ENCODE results near the gene KCNT2. TPM values are rescaled to one million over a fixed set of nuclear protein-coding genes. Genes with fewer than 3 reads are reported as not detected.

The KCNT2 gene
- total and polyA plus RNA-seq, 4 donors: 1.7 to 11.2 (median 6.8) TPM

DNA sequence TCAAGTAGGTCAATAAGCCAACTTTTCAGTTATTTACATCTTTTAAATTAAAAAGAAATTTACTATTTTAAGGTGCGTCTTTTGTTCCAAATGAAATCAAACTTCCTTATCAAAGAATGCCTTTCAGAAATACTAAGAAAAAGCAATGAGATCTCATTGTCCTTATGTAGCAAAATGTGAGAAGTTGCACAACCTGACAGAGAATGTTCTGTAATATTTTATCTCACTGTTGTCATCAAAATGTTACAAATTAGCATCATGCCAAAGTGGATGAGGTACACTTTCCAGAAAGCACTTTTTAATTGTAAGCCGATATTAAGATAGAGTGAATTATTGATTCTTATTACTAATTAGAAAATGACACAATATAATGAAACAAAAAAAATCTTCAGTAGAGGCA, 50.4 kb downstream of the KCNT2 start:
- no peaks in the 10 kb centered on the region for H3K36me3 ChIP-seq (ENCODE audit: control insufficient read depth in 4 of 4, insufficient read depth in 3 of 4, low read depth in 1 of 4, low read length in 3 of 4)
- peak overlapping the region in 1 of 2 donors; percentile 5 for H3K9ac ChIP-seq (ENCODE audit: low read depth in 1 of 2, low read length in 2 of 2)
- H3K9me3 ChIP-seq (ENCODE audit: control insufficient read depth in 4 of 4, low read length in 3 of 4): peaks cover 0 to 4% (median 0%) of the 10 kb centered on the region in 4 donors
- 41% methylated on average over 2 of the region's 2 CpGs for WGBS
- peaks cover 0 to 12% (median 10%) of the 10 kb centered on the region in 4 donors for H3K4me1 ChIP-seq (ENCODE audit: control insufficient read depth in 4 of 4, insufficient read depth in 4 of 4, low read length in 3 of 4)
- no peak for DNase-seq (ENCODE audit: low spot score)
- no peaks in the 10 kb centered on the region for H3K27me3 ChIP-seq (ENCODE audit: control insufficient read depth in 4 of 4, insufficient read depth in 4 of 4, low read length in 3 of 4)
- TF ChIP-seq EGR1 (IDR thresholded peaks at IDR 0.05; ENCODE audit: low read depth in 2 of 2) (no peak), FOXA2 (IDR thresholded peaks at IDR 0.05) (no peak), YY1 (IDR thresholded peaks at IDR 0.05) (no peak), GABPA (IDR thresholded peaks at IDR 0.05 in 1 of 2, conservative IDR thresholded peaks at IDR 0.05 in 1 of 2) (no peak), RXRA (IDR thresholded peaks at IDR 0.05) (no peak), SP1 (IDR thresholded peaks at IDR 0.05) (no peak), JUND (IDR thresholded peaks at IDR 0.05) (no peak), RAD21 (IDR thresholded peaks at IDR 0.05) (no peak), CTCF (IDR thresholded peaks at IDR 0.05; ENCODE audit: low read depth, low read length, missing input control) (no peak)
- TF ChIP-seq, protein P1, sequence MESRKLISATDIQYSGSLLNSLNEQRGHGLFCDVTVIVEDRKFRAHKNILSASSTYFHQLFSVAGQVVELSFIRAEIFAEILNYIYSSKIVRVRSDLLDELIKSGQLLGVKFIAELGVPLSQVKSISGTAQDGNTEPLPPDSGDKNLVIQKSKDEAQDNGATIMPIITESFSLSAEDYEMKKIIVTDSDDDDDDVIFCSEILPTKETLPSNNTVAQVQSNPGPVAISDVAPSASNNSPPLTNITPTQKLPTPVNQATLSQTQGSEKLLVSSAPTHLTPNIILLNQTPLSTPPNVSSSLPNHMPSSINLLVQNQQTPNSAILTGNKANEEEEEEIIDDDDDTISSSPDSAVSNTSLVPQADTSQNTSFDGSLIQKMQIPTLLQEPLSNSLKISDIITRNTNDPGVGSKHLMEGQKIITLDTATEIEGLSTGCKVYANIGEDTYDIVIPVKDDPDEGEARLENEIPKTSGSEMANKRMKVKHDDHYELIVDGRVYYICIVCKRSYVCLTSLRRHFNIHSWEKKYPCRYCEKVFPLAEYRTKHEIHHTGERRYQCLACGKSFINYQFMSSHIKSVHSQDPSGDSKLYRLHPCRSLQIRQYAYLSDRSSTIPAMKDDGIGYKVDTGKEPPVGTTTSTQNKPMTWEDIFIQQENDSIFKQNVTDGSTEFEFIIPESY (IDR thresholded peaks at IDR 0.05): no peak
- peak overlapping the region in 2 of 3 donors; percentile 2 to 11 for H3K4me3 ChIP-seq (ENCODE audit: low read depth in 1 of 3, low read length in 3 of 3)
- H3K27ac ChIP-seq (ENCODE audit: low read depth in 1 of 2, low read length in 2 of 2): peak overlapping the region; percentile 16 to 38

DNA sequence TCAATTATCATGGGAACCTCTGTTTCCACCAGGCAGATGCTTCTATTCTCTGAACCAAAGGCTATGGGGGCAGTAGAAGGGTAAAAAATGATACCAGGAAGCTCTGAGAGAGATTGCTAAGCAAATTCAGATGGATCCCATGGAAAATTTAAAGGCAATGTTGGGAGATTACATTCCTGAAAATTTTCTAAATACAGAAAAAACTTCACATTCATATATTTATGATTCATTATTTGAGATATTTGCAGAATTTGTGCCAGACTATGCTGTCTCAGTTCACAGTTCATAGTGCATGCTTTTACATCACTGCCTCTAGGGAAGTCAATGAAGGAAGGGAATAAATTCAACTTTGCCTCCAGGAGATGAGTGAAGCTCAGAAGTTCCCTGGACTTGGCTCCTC, 57.5 kb downstream of the KCNT2 start:
- TF ChIP-seq, protein P1 (IDR thresholded peaks at IDR 0.05): no peak
- TF ChIP-seq HNF4A (conservative IDR thresholded peaks at IDR 0.05): peak in 1 of 2 donors; percentile 11
- TF ChIP-seq, protein P2, sequence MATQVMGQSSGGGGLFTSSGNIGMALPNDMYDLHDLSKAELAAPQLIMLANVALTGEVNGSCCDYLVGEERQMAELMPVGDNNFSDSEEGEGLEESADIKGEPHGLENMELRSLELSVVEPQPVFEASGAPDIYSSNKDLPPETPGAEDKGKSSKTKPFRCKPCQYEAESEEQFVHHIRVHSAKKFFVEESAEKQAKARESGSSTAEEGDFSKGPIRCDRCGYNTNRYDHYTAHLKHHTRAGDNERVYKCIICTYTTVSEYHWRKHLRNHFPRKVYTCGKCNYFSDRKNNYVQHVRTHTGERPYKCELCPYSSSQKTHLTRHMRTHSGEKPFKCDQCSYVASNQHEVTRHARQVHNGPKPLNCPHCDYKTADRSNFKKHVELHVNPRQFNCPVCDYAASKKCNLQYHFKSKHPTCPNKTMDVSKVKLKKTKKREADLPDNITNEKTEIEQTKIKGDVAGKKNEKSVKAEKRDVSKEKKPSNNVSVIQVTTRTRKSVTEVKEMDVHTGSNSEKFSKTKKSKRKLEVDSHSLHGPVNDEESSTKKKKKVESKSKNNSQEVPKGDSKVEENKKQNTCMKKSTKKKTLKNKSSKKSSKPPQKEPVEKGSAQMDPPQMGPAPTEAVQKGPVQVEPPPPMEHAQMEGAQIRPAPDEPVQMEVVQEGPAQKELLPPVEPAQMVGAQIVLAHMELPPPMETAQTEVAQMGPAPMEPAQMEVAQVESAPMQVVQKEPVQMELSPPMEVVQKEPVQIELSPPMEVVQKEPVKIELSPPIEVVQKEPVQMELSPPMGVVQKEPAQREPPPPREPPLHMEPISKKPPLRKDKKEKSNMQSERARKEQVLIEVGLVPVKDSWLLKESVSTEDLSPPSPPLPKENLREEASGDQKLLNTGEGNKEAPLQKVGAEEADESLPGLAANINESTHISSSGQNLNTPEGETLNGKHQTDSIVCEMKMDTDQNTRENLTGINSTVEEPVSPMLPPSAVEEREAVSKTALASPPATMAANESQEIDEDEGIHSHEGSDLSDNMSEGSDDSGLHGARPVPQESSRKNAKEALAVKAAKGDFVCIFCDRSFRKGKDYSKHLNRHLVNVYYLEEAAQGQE (IDR thresholded peaks at IDR 0.05): no peak
- H3K36me3 ChIP-seq (ENCODE audit: control insufficient read depth in 4 of 4, insufficient read depth in 3 of 4, low read depth in 1 of 4, low read length in 3 of 4): no peaks in the 10 kb centered on the region
- H3K27me3 ChIP-seq (ENCODE audit: control insufficient read depth in 4 of 4, insufficient read depth in 4 of 4, low read length in 3 of 4): no peaks in the 10 kb centered on the region
- H3K27ac ChIP-seq (ENCODE audit: low read depth in 1 of 2, low read length in 2 of 2): no peak overlapping the region
- H3K9me3 ChIP-seq (ENCODE audit: control insufficient read depth in 4 of 4, low read length in 3 of 4): peaks cover 0 to 4% (median 0%) of the 10 kb centered on the region in 4 donors
- peaks cover 0 to 8% (median 0%) of the 10 kb centered on the region in 4 donors for H3K4me1 ChIP-seq (ENCODE audit: control insufficient read depth in 4 of 4, insufficient read depth in 4 of 4, low read length in 3 of 4)
- no peak for DNase-seq (ENCODE audit: low spot score)
- no peak overlapping the region for H3K4me3 ChIP-seq (ENCODE audit: low read depth in 1 of 3, low read length in 3 of 3)
- no peak overlapping the region for H3K9ac ChIP-seq (ENCODE audit: low read depth in 1 of 2, low read length in 2 of 2)

Data from liver (tissue), 9 donors.